ENCODE data around the gene CCDC178.
A peak's percentile ranks its signal among the peaks of the same experiment; 100 is the strongest.
"Not testable (repeated sequence)": the region's sequence is repeated elsewhere in the genome, so short reads cannot be mapped to it uniquely, and the experiment has no call there.

CCDC178 gene

DNA sequence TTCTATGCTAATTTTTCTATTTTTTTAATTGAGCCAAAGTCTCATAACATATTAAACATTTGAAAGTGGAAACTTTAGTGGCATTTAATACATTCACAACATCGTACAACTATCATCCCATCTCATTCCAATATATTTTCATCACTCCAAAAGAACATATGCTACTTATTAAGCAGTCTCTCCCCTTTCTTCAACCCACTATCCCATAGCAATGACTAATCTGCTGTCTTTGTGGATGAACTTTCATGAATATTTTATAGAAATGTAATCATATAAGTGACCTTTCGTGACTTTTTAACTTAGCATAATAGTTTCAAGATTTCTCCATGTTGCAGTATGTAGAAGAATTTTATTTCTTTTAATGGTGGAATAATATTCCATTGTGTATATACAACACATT lies 90.3 kb downstream of the CCDC178 start:
- no peak for DNase-seq

DNA sequence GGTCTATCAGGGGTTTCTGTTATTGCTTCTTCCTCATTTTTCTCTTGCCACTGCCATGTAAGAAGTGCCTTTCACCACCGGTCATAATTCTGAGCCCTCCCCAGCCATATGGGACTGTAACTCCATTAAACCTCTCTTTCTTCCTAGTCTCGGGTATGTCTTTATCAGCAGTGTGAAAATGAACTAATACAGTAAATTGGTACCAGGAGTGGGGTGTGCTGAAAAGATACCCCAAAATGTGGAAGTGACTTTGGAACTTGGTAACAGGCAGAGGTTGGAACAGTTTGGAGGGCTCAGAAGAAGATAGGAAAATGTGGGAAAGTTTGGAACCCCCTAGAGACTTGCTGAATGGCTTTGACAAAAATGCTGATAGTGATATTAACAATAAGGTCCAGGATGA lies 100.8 kb downstream of the CCDC178 start:
- DNase-seq, result not testable (repeated sequence)

DNA sequence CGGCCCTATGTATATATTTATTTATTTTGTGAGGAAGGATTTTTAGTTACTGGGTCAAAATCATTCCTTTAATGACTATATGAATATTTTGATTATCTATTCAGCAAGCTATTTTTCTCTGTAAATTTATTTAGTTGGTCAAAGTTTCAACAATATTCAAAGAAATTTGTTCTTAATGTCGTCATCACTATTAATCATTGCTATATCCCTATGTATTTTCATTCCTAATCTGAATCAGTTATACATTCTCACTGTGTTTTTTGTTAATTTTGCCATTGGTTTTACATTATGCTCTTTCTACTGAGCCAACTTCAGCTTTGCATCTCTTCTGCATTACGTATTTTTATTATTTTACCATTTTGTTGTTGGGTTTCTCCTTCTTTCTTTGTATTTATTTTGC lies 105.7 kb downstream of the CCDC178 start:
- no peak for DNase-seq

DNA sequence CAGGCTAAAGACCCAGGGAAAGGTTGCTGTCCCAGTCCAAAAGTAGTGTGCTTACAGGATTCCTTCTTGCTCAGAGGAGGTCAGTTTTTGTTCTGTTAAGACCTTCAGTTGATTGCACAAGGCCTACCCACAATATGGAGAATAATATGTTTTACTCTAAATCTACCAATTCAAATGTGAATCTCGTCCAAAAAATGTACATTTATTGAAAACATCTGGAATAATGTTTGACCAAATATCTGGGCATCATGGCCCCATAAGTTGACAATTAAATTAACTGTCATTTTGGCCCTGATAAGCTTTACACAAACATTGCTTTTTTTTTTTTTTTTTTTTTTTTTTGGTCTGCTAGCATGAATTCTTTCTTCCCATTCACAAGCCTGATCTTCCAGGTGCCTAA lies 109.8 kb downstream of the CCDC178 start:
- no peak for DNase-seq

GRCh38 chr18:33326975-33327374 lies 113.5 kb downstream of the CCDC178 start:
- no peak for DNase-seq

- no peak for DNase-seq
Observed at GRCh38 chr18:33317640-33318039, 122.9 kb downstream of the CCDC178 start.

DNA sequence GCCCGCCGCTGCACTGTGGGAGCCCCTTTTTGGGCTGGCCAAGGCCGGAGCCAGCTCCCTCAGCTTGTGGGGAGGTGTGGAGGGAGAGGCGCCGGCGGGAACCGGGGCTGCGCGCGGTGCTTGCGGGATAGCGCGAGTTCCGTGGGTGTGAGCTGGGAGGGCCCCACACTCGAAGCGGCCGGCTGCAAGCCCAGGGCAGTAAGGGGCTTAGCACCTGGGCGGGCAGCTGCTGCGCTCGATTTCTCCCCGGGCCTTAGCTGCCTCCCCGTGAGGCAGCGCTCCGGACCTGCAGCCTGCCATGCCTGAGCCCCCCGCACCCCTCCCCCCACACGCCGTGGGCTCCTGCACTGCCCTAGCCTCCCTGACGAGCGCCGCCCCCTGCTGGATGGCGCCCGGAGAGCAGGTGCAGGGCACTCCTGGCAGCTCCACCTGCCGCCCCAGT lies 124.4 kb downstream of the CCDC178 start:
- DNase-seq, result no peak

DNA sequence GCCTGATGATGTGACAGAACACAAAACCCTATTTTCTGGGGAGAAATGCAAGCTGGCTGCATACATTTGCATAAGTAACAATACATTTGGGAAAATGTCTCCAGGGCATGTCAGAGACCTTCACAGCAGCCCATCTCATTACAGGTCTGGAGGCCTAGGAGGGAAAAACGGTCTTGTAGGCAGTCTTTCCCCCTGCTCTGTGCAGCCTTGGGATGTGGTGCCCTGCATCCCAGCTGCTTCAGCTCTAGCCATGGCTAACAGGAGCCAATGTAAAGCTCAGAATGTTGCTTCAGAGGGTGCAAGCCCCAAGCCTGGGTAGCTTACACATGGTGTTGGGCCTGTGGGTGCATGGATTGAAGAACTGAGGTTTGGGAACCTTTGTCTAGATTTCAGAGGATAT lies 133.0 kb downstream of the CCDC178 start:
- no peak for DNase-seq

- no peak for DNase-seq
Observed at GRCh38 chr18:33304277-33304676, 136.2 kb downstream of the CCDC178 start.

DNA sequence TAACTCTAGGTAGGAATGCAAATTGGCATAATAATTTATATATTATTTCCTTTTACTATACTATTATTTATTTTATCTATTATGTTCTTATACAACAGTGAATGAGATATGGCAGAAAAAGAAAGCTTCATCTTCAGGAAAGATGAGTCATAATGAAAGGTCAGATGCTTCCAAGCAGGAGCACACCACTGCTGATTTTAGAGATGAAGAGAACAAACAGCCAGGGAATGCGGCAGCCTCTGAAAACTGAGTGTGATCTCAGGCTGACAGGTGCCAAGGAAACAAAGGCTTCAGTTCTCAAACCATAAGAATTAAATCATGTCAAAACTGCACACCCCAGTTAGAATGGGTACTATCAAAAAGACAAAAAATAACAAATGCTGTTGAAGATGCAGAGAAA lies 149.0 kb downstream of the CCDC178 start:
- peak; percentile 2 to 44 for DNase-seq

GRCh38 chr18:33288082-33288716 lies 152.3 kb downstream of the CCDC178 start:
- no peak for DNase-seq

GRCh38 chr18:33282709-33283333 lies 157.7 kb downstream of the CCDC178 start:
- DNase-seq, result no peak

DNA sequence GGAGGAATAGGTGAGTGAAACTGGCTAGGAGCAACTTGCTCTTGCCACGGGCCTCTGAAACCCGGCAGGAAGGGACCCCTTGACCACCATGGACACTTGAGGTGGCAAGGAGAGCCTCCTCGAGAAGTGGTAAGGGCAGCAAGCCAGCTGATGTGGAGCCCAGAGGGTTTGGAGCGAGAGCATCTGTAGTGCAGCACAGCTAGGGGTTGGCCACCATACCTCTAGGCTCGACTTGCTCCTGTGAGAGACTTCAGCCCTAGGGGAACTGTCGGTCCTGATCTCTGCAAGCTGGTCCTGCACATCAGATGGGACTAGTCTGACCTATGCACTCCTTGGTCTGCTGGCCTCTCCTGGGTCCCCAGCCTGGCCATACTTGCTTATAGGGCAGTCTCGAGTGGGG lies 158.4 kb downstream of the CCDC178 start:
- DNase-seq, result no peak

DNA sequence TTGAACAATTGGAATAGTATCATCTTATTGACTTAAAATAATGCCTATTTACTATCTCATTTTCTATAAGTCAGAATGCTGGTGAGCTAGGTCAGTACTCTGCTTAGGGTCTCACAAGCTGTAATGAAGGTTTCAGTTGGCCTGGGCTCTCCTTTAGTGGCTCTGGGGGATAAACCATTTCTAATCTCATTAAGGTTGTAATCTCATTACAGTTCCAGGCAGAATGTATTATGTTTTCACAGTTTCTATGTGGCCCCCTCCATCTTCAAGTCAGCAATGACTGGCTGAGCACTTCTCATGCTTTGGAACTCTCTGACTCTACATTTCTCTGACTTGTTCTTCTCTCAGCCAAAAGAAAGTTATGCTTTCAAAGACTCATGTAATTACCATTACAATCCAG lies 163.1 kb downstream of the CCDC178 start:
- no peak for DNase-seq

GRCh38 chr18:33275843-33276242 lies 164.7 kb downstream of the CCDC178 start:
- DNase-seq, result no peak

GRCh38 chr18:33270297-33270696 lies 170.2 kb downstream of the CCDC178 start:
- DNase-seq, result no peak

DNA sequence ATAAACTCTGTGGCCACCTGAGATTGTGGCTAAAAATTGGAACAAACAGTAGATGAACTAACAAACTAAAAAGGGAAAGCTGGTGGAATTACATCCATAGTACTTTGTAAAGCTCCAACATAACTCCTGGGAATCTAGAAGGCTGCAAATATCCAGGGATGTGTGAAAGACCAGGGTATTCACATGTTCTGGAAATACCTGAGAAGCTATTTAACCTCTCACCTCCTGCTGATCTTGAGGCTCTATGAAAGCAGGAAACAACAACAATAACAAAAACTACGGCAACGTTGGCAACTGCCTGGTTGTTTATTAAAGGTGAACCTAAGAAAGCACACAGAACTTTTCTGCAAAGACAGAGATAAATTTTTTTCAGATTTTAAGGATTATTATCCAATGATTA lies 171.3 kb downstream of the CCDC178 start:
- no peak for DNase-seq

DNA sequence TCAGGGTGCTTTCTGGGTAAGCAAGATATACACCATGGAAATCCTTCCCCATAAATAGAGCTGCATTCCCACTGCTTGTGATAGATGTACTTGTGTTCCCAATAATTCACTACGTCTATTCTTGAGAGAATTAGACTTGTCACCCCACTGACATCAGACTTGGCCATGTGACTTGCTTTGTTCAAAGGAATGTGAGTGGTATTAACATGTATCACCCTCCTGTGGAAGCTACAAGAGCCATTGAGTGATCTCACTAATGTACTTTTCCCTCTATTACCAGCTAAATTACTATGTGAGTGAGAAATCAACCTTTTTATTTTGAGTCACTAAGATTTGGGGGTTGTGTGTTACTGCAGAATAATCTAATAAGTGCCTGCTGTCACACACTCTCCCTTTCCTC lies 176.0 kb downstream of the CCDC178 start:
- no peak for DNase-seq

DNA sequence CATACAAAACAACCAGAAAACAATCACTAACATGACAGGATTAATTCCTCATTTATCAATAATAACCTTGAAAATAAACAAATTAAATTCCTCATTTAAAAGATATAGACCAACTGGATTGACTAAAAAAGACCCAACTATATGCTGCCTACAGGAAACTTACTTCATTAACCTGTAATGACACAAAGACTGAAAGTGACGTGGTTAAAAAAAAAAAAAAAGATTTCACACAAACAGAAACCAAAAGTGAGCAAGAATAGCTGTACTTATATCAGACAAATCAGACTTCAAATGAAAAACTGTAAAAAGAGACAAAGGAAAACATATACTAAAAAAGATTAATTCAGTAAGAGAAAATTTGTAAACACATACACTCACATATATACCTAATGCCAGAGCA lies 201.2 kb downstream of the CCDC178 start:
- no peak for DNase-seq

DNA sequence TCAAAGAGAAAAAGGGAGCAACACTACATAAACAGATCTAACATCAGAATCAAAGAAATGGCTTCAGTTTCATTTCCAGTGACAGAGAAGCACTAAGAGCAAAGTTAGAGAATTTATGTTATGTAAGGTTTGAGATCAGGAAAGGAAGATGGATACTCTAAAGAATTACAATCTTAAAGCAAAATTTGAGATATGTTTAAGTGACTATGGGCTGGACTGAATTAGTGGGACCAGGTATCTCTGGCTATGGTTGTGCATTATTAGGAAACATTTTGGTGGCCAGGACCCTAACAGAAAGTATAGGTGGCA lies 208.2 kb downstream of the CCDC178 start:
- DNase-seq, result no peak

- peak; percentile 70 to 83 for DNase-seq
Observed at GRCh38 chr18:33231474-33232317, 208.8 kb downstream of the CCDC178 start.

DNA sequence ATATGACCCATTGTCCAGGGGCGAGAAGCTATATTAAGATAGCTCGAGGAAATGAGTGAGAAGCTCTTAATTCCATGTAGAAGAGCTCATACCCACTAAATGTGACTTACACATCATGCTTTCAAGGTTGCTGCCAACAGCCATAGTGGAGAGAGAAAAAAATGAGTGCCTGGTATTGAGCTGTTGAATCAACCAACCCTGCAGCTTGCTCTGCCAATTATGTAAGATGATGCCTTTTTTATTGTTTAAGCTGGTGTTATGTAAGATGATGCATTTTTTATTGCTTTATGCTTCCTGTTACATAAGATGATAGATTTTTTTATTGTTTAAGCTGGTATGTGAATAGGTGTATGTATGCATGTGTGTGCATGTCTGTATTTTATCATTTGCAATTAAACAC lies 228.2 kb downstream of the CCDC178 start:
- DNase-seq, result no peak

DNA sequence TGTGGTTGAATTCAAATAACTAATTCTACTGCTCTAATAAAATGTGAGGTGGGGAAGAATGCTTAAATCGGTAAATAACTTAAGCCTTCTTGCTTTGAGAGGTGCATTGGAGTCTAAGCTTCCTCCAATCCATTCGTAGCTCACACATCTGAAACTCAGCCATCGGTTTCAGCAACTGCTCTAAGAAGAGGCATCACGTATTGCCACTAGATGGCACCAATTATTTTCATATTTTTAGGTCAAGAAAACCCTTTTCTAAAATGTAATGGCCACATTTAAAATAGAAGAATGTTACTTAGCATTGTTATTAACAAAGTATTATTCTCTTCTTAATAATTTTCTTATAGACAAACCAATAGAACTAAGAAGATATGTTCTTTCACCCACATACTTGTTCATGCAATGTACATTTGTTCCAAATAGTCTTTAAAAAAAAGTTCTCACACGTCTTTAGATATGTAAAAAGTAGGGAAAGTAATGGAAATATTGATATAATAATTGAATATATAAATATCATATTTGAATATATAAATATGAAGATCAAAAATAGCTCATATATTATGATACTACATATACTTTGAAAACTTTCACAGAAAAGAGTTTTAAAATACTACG lies 229.8 kb downstream of the CCDC178 start:
- peak; percentile 35 to 58 for DNase-seq

- no peak for DNase-seq
Observed at GRCh38 chr18:33205777-33206176, 234.7 kb downstream of the CCDC178 start.

Measured in SHP77 (cell line).